HL-60 (cell line): Measurements from ENCODE around the gene ARHGEF4.

Experiments
- CTCF ChIP-seq: IDR thresholded peaks from one replicate; pipeline ENCODE4 v1.5.1; 2011; ENCODE audit warnings: low read length, control low read depth, inconsistent platforms; ENCODE audit not compliant: insufficient read depth
- GABPA ChIP-seq: IDR thresholded peaks from 2 replicates; pipeline ENCODE4 v1.6.1; 2012; ENCODE audit warnings: low read depth
- POLR2AphosphoS5 ChIP-seq: IDR thresholded peaks from 2 replicates; pipeline ENCODE4 v1.6.1; 2012; ENCODE audit warnings: low read depth
- REST ChIP-seq: IDR thresholded peaks from 2 replicates; pipeline ENCODE4 v1.6.1; 2012; ENCODE audit warnings: low read depth; ENCODE audit not compliant: insufficient replicate concordance
- SPI1 ChIP-seq: IDR thresholded peaks from 2 replicates; pipeline ENCODE4 v1.6.1; 2012; ENCODE audit warnings: low read depth, mild to moderate bottlenecking, borderline replicate concordance

GRCh38 chr2:130791617-130791939, 45.1 kb upstream of the ARHGEF4 start:
- TF ChIP-seq CTCF (no peak), POLR2AphosphoS5 (no peak), REST (no peak), GABPA (no peak), SPI1 (no peak)
